Activated CD4-positive, alpha-beta T cell treated with anti-CD3 and anti-CD28 coated beads, Interleukin-10, Interleukin-2, amounts not matched to agents 100 ng/mL and 50 ng/mL, durations not matched to agents 16 hours and 8 hours (primary cell): ENCODE results near the gene TAS2R41.

Experiments used
- DNase-seq: peaks from one replicate; pipeline ENCODE4 v3.0.0-alpha.2; 2020

Gene TAS2R41

DNA sequence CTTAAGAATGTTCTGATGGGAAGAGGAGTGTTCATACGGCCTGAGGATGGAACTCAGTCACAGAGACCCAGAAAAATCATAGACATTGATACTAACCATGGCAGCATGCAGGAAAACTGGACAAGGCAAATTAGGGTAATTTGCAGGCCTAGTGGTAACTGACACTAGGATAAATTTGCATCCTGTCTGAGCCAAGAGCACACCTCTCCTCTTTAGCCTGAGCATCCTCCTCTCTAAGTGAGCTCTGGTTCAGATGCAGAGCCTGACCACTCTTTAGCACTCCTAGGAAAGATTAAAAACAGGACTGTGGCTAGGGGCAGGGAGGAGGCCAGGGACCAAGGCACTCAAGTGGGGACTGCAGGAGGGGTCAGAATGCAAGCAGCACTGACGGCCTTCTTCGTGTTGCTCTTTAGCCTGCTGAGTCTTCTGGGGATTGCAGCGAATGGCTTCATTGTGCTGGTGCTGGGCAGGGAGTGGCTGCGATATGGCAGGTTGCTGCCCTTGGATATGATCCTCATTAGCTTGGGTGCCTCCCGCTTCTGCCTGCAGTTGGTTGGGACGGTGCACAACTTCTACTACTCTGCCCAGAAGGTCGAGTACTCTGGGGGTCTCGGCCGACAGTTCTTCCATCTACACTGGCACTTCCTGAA is at the start of gene TAS2R41:
TSS of gene TAS2R41 (plus strand) at position 373 of the 650 bp plus-strand sequence. CDS start at position 373, 0 bp downstream.
- no peak for DNase-seq

DNA sequence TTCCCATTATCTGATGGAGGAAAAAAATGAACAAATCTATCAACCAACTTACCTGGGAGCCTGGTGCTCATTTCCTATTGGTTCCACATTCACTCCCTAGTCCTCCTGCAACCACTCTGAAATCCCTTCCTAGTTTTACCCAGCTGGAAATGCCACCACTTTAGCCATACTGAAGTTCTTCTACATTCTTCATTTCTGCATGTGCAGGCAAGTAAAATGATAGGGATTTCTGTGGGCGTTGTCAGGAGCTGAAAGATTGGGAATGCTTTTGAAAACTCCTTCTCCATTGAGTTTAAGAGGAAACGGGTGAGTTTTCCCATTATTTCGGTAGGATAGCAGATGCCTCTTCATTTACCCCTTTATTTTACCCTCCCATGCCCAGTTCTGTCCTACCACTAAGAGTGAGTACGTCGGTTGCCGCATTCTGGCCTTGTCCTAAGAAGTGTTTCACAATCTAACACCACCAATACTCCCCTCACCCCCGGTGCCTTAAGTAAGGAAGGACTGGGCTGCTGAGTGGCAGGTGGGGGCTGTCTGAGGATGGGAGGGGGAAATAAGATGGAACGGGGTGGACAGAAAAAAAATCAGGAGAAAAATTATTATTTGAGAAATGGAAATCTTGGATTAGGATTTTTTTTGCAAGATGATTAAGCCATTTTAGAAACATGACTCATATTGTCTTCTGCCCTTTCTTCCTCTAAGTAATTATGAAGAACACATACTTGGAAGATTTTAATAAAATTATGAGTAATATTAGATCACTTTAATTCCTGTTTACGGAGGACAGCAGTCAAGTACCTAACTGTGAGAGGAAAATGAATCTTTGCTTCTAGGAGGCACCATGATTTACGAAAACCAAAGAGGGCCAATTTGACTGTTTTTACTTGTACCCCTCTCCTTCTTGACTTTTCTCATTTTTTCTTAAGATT is 47.6 kb upstream of the TAS2R41 start:
- DNase-seq = no peak

GRCh38 chr7:143431109-143431508 is 46.6 kb upstream of the TAS2R41 start:
- no peak for DNase-seq

- no peak for DNase-seq
Observed at GRCh38 chr7:143433759-143434158, 43.9 kb upstream of the TAS2R41 start.

DNA sequence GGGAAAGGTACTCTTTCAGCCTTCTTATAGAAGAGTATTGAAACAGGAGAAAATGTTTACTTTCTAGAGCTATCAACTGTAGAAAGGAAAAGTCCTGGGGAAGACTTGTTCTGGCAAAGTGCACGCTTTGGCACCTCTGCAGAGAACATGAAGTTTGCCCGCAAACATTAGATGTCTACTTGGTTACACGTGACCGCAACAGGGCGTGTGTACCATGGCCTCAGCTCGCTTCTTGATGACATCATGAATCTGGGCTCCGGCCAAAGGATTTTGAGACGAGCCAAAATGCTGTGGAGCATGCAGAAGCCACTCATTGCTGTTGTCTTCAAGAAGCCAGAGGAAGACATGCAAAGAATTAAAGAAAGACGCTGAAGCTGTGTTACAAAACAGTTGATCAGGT is 43.0 kb upstream of the TAS2R41 start:
- DNase-seq = no peak

GRCh38 chr7:143435266-143435665 is 42.4 kb upstream of the TAS2R41 start:
- no peak for DNase-seq

DNA sequence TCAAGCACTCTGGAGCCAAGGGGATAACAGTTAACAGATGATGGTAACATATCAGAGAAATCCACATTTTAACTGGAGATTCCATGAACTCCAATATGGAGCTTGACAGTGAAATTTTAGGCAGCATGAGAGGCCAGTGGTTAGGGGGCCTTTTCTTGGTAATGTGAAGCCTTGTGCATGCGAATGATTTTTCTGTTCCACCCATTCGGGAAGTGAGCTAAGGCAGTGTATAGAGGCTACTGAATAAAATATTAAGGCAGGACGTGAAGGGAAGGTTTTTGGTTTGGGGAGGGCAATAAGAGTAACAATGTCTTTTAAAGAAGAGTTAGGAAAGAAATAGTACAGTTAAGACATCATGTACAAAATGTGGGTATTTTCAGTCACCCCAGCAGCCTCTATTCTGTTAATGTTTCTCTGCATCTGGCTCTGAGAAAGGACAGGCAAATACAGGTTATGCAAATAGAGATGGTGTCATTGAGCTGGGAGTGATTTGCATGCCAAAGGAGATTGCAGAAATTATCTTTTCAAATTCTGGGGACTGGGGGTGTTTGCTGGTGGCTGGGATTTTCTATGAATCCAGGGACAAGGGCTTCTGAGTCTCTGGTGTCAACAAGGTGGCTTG is 41.2 kb upstream of the TAS2R41 start:
- no peak for DNase-seq

DNA sequence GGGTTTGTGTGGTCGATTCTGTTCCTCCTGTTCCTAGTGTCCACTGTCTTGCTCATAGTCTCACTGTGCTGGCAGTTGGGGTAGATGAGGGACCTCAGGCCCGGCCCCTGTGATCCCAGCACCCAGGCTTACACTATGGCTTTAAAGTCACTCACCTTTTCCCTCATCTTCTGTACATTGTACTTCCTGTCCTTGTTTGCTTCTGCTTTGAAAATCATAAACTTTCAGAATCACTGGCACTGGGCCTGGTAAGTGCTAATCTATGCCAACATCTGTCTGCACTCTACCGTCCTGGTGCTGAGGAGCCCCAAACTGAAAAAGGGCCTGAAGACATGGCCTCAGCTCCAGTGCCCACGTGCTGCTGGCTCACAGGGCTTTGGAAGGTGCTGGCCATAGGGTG is 40.1 kb upstream of the TAS2R41 start:
- peak; percentile 7 for DNase-seq

- DNase-seq = no peak
Observed at GRCh38 chr7:143439866-143440265, 37.8 kb upstream of the TAS2R41 start.

- no peak for DNase-seq
Observed at GRCh38 chr7:143443153-143443552, 34.5 kb upstream of the TAS2R41 start, which contains the start of gene TAS2R60. TSS of gene TAS2R60 (plus strand) at chr7:143443453. CDS start at chr7:143443453, 0 bp downstream.

DNA sequence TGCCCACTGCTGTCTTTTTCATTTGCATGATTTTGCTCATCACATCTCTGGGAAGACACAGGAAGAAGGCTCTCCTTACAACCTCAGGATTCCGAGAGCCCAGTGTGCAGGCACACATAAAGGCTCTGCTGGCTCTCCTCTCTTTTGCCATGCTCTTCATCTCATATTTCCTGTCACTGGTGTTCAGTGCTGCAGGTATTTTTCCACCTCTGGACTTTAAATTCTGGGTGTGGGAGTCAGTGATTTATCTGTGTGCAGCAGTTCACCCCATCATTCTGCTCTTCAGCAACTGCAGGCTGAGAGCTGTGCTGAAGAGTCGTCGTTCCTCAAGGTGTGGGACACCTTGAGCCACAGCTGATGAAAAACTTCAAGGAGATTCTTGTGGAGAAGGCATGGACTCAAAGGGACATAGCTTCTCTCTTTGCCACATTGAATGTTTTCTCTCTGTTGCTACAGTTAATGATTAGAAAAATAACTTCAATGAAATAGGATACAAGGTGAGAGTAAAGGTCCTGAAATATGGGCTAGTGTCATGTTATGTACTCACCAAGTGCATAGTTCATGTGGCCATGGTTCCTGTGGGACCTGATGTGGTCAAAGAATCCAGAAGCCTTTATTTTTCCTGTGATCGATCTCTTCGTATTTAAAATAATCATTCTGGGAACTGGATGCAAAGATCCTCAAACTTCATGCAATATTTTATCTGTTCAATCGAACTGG is 33.5 kb upstream of the TAS2R41 start:
- no peak for DNase-seq

DNA sequence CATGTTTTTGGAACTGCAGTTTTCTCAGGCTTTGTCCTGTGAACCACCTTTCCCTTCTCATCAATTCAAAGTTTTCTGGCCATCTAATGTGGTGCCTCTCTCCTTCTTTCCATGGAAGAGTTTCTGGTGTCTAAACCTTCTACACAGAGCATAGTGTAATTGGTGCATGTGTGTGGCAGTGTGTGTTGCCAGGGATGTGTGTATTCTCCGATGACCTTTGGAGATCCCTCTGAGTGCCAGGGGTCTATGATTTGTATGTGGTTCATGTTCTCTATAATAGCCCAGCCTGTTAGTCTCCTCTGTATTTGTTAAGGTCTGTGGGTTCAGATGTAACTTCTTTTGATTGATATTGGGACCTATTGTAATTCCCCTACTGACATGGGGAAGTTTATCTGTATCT is 32.9 kb upstream of the TAS2R41 start:
- no peak for DNase-seq

GRCh38 chr7:143447466-143447865 is 30.2 kb upstream of the TAS2R41 start:
- DNase-seq = no peak

GRCh38 chr7:143448429-143448828 is 29.2 kb upstream of the TAS2R41 start:
- no peak for DNase-seq

DNA sequence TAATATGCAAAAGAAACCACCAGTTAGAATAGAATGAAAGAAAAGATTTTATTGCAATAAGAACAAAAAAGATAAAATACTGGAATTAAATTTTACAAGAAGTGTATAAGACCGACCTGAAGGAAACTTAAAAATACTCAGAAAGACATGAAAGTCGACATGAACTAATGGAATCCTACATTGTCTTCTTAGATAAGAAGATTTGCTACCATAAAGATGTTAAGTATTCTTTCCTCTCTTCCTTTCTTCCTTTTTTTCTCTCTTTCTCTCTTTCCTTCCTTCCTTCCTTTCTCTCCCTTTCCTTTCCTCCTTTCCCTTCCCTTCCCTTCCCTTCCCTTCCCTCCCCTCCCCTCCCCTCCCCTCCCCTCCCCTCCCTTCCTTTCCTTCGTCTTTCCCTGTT is 27.9 kb upstream of the TAS2R41 start:
- no peak for DNase-seq

- DNase-seq = no peak
Observed at GRCh38 chr7:143451122-143451521, 26.6 kb upstream of the TAS2R41 start.

DNA sequence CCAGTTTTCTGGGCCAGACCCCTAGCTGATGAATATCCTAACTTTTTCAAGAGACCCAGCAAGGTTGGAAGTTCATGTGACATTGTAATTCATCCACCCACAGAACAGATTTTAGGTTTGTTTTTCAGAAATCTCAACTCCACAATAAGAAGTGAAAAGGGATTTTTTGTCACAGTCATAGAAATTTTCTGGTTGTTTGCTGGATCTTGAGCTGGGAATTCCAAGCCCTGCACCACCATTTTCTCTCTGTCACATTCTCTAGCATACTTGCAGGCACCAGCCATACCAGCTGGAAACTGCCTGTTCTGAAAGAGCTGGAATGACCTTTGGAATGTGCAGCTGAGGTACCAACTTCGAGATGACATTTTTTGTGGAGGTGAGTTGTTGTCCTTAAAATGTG is 25.9 kb upstream of the TAS2R41 start:
- DNase-seq = no peak

DNA sequence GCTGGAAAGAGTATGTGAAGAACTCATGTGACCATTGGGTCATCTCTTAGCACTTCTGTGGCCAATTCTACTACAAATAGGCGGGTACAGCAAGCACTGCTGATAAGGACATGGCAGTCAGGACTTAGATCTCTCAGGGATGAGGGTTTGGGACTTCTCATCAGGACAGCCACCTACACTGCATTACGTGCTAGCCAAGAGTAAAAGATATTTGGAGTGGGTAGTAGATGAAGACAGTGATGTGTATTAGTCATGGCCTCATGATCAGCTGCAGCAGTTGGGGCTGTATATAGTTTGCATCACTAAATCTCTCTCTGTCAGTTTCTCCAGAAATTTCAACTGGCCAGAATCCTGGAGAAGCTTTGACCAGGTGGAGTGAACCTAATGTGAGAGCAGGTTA is 25.2 kb upstream of the TAS2R41 start:
- DNase-seq = no peak

DNA sequence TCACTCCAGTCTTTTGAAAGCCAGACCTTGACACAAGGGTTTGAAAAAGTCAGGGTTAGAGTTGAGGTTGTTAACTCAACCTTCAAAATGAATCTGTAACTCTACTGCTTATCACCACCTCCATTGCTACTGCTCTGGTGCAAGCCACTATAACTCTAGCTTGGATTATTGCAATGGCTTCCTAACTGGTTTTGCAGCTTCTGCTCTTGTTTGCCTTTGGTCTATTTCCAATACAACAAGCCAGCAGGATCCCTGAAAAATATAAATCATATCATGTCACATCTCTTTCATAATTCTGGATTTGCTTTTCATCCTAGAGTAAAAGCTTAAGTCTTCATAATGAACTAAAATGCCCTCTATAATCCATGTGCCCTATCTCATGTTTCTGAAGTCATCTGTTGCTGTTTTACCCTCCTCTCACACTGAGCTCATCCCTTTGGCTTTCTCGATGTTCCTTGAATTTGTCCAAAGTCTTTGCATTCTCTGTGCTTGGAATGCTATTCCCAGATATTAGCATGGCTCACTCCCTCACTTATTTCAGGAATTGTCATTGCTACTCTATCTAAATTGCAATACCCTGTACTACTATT is 23.5 kb upstream of the TAS2R41 start:
- no peak for DNase-seq

DNA sequence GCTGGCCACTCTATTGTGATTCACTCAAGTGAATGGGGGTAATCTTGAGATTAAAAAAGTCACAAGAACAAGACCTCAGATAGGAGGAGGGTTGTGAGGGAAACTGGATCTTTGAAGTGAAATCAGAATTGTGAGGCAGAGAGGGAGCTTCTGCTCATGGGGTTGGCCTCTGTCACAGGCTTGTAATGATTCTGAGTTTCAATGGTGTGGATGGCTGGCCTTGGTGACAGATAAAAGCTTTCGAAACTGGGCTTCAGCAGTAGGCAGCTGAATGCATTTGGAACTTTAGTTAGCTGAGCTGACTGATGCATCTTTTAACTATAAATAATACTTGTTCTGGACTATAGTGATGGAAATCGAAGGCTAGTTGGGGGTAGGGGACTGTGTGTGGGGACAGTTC is 22.2 kb upstream of the TAS2R41 start:
- DNase-seq = no peak

DNA sequence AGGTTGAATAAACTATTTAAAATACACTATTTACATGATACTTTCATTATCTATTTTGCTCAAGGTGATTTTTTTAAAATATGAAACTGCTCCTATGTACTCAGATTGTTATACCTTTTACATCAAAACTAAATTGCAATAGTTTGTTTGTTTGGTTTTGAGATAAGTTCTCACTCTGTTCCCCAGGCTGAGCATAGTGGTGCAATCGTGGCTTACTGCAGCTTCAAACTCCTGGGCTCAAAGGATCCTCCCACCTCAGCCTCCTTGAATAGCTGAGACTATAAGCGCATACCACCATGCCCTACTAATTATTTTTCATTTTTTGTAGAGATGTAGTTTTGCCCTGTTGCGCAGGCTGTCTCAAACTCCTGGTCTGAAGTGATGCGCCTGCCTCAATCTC is 21.7 kb upstream of the TAS2R41 start:
- no peak for DNase-seq

DNA sequence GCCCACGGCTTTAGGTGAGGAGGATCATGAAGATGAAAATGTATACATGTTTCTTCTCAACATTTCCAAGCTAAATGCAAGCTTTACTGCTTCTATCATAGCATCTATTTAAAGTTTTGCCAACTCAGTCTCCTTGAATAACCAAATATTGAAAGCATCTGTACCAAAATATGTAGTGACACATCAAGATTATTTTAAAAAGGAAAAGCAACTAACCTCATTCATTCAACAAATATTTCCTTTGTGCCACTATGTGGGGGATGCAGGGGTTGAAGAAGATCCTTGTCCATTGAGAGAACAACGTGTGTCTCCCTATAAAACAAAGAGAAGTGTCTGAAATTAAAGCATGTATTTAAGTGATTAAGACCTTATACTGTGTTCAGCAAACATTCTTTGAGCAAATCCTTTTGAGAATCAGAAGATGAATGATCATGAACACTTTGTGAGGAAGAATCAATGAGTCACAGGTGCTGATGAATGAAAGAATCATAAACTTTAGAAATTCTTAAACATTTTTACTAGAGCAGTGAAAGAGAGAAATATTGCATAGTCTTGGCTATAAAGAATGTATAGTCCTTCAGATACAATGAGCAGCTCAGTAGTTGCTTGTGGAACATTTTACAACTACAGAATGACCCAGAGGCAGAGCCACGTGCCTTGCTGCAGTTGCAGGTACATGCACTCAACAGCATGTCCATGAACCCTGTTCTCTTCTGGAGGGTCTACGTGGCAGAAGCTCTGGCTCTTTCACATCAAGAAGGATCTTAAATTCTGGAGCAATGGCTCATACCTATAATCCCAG is 20.5 kb upstream of the TAS2R41 start:
- DNase-seq = no peak
